Measurements from ENCODE around the gene PCSK4. TPM values are rescaled to one million over a fixed set of nuclear protein-coding genes. Genes with fewer than 3 reads are reported as not detected.

The PCSK4 gene
- total RNA-seq, 1 experiment from 2014 or later = 9.1 TPM

DNA sequence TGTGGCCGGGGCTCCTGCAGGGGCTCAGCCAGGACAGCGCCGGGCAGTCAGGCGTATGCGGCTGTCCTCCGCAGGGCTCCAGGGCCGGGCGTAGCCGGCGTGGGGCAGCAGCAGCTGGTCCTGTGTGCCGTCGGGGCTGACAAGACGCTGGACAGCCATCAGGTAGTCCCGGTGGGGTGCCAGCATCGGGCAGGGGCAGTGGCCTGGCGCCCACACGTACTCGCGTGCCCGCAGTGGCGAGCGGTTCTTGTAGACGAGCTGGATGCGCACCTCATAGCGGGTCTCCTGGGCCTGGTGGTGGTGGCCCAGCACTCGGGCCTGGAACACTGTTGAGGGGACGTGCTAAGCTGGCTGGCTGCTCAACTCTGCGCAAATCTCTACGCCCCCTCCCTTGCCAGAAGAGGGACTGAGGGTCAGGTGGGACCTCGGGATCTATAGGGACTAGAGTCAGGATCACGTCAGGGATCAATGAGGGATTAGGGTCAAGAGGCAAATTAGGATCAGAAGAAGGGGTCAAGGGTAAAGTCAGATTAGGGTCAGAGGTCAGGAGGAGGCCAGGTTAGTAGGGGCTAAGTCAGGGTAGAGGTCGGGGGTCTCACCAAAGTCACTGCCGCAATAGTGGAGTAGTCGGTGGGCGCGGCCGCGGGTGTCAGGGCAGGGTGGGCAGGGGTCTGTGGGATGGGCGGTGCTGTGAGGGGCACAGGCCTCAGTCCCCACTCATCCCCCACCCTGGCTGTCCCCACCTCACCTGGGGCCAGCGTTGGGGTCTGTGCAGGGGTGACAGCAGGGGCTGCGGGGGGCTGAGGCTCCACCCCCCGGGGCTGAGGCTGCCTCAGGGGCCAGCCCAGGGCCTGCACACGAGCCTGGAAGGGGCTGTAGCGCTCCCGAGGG lies 16.1 kb upstream of the PCSK4 start:
- no peak overlapping the region for H3K27ac ChIP-seq (ENCODE audit: insufficient read length, low read depth, low read length)
- no peak overlapping the region for H3K23ac ChIP-seq (ENCODE audit: insufficient read length, low read depth, low read length)
- DNase-seq = no peak
- H3K4me3 Mint-ChIP-seq = no peak overlapping the region; a peak in 1 of 5 replicates
- no peaks in the 10 kb centered on the region; the same call in 1 of the 2 replicates for H3K27me3 ChIP-seq (ENCODE audit: insufficient read depth, low read length)
- H2AFZ ChIP-seq (ENCODE audit: low read length) = no peak overlapping the region
- peaks cover 71% of the 10 kb centered on the region for H3K27me3 Mint-ChIP-seq (ENCODE audit: low read depth)
- H4K5ac ChIP-seq (ENCODE audit: insufficient read length, low read depth, low read length) = no peak overlapping the region
- H2BK15ac ChIP-seq (ENCODE audit: low read depth, low read length) = no peak overlapping the region
- peaks cover under 1 to 5% of the 10 kb centered on the region in 2 experiments; a peak in 3 of 5 replicates for H3K9me3 Mint-ChIP-seq
- H3K9me3 ChIP-seq (ENCODE audit: control insufficient read depth, low read depth, low read length) = no peaks in the 10 kb centered on the region
- no peak overlapping the region for H3T11ph ChIP-seq (ENCODE audit: low read length)
- H2BK120ac ChIP-seq (ENCODE audit: low read depth, low read length, poor library complexity, severe bottlenecking) = no peak overlapping the region
- H3K9ac ChIP-seq (ENCODE audit: extremely low read depth, insufficient read length, low read length) = no peak overlapping the region
- TF ChIP-seq, protein P1, sequence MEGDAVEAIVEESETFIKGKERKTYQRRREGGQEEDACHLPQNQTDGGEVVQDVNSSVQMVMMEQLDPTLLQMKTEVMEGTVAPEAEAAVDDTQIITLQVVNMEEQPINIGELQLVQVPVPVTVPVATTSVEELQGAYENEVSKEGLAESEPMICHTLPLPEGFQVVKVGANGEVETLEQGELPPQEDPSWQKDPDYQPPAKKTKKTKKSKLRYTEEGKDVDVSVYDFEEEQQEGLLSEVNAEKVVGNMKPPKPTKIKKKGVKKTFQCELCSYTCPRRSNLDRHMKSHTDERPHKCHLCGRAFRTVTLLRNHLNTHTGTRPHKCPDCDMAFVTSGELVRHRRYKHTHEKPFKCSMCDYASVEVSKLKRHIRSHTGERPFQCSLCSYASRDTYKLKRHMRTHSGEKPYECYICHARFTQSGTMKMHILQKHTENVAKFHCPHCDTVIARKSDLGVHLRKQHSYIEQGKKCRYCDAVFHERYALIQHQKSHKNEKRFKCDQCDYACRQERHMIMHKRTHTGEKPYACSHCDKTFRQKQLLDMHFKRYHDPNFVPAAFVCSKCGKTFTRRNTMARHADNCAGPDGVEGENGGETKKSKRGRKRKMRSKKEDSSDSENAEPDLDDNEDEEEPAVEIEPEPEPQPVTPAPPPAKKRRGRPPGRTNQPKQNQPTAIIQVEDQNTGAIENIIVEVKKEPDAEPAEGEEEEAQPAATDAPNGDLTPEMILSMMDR (conservative IDR thresholded peaks at IDR 0.05) = no peak
- no peaks in the 10 kb centered on the region for H3K79me2 ChIP-seq (ENCODE audit: insufficient read depth, low read length)
- no peak overlapping the region for H2BK5ac ChIP-seq (ENCODE audit: insufficient read length, low read length)
- peaks cover 11% of the 10 kb centered on the region for H3K23me2 ChIP-seq (ENCODE audit: insufficient read length, low read depth, low read length, poor library complexity, severe bottlenecking)
- no CpG with 5 or more reads among the region's 45 CpGs for WGBS (ENCODE audit: extremely low coverage, insufficient read length, low lambda C conversion rate)
- no peaks in the 10 kb centered on the region for H3K4me1 ChIP-seq (ENCODE audit: insufficient read depth, low read length)
- H3K27ac Mint-ChIP-seq = no peak overlapping the region
- H3K36me3 Mint-ChIP-seq (ENCODE audit: insufficient read depth in 1 of 3, low read depth in 3 of 3) = no peaks in the 10 kb centered on the region
- no peaks in the 10 kb centered on the region for H3K79me1 ChIP-seq (ENCODE audit: insufficient read depth, low read depth, low read length, poor library complexity, severe bottlenecking)
- H3K4me1 Mint-ChIP-seq = peaks cover 13 to 23% of the 10 kb centered on the region in 2 experiments
- no peak overlapping the region for H4K8ac ChIP-seq (replicated peaks; ENCODE audit: insufficient read length, low read depth, low read length)
- no peak overlapping the region for H3K14ac ChIP-seq (ENCODE audit: insufficient read depth, low read length)
- H4K91ac ChIP-seq (ENCODE audit: insufficient read length, low read depth, low read length) = no peak overlapping the region
- no peak overlapping the region for H3K56ac ChIP-seq (ENCODE audit: insufficient read length, low read depth, low read length)
- no peak overlapping the region for H3K4me2 ChIP-seq (ENCODE audit: insufficient read depth, insufficient read length, low read length)
- H4K20me1 ChIP-seq (ENCODE audit: control insufficient read depth, insufficient read depth, insufficient read length) = no peaks in the 10 kb centered on the region
- H2AK5ac ChIP-seq (ENCODE audit: insufficient read length, low read length) = no peak overlapping the region
- H2BK12ac ChIP-seq (ENCODE audit: insufficient read length, low read depth, low read length) = no peak overlapping the region
- no peak overlapping the region for H3K4ac ChIP-seq (ENCODE audit: low read depth, low read length)
- H2BK20ac ChIP-seq (ENCODE audit: low read depth, low read length, poor library complexity, severe bottlenecking) = no peak overlapping the region
- H3K18ac ChIP-seq (ENCODE audit: insufficient read length, low read depth, low read length) = no peak overlapping the region
